H1 (cell line): Measurements from ENCODE around the gene MAP3K15. TPM values are rescaled to one million over a fixed set of nuclear protein-coding genes. Genes with fewer than 3 reads are reported as not detected.

Source experiments
- CTCF ChIA-PET: fragments of 300-600 bp; sonication (Branson Sonifier 250); formaldehyde crosslinking; loops from one replicate; lab custom pipeline; 2021; ENCODE audit not compliant: partially characterized antibody; lab: Charles Lee
- POLR2A ChIA-PET: fragments of 300-600 bp; sonication (Branson Sonifier 250); formaldehyde crosslinking; loops from one replicate; lab custom pipeline; 2021; ENCODE audit warnings: inconsistent platforms; ENCODE audit not compliant: partially characterized antibody; lab: Charles Lee
- DNase-seq, 2 experiments: peaks; one replicate each; pipeline versions ENCODE4 v3.0.0 to v3.0.0-alpha.2; 2010 to 2022; ENCODE audit warnings: low spot score in 2 of 2, low read depth in 1 of 2, mixed read lengths in 1 of 2
- FAIRE-seq: peaks from 2 replicates; lab custom pipeline; 2011; peaks lifted over from hg19 to GRCh38; lab: Jason Lieb, UNC
- H2AFZ ChIP-seq: 2 replicates; pipeline ENCODE4 v1.8.1; 2012; ENCODE audit warnings: low read length, inconsistent platforms
- H2AK5ac ChIP-seq: 2 replicates; pipeline ENCODE4 v1.6.1; 2013; ENCODE audit warnings: low read depth, low read length
- H2BK120ac ChIP-seq: replicated peaks from 2 replicates; pipeline ENCODE3; 2013; ENCODE audit warnings: low read depth, low read length, inconsistent platforms
- H2BK12ac ChIP-seq: 2 replicates; pipeline ENCODE4 v1.6.1; 2013; ENCODE audit warnings: low read depth, low read length
- H2BK15ac ChIP-seq: 2 replicates; pipeline ENCODE4 v1.6.1; 2013; ENCODE audit warnings: low read length
- H2BK20ac ChIP-seq: 2 replicates; pipeline ENCODE4 v1.6.1; 2013; ENCODE audit warnings: low read length
- H2BK5ac ChIP-seq: 2 replicates; pipeline ENCODE4 v1.6.1; 2013; ENCODE audit warnings: low read depth, low read length
- H3K14ac ChIP-seq: 2 replicates; pipeline ENCODE4 v1.6.1; 2013; ENCODE audit warnings: inconsistent platforms; ENCODE audit not compliant: insufficient read length
- H3K18ac ChIP-seq: 2 replicates; pipeline ENCODE4 v1.6.1; 2013; ENCODE audit warnings: low read length; ENCODE audit errors: extremely low read depth
- H3K23ac ChIP-seq: 2 replicates; pipeline ENCODE4 v1.6.1; 2013; ENCODE audit warnings: inconsistent platforms; ENCODE audit not compliant: insufficient read length
- H3K23me2 ChIP-seq: 2 replicates; pipeline ENCODE4 v1.6.1; 2013; ENCODE audit warnings: low read depth, low read length
- H3K27ac ChIP-seq: 2 replicates; pipeline ENCODE4 v1.6.1; 2011; ENCODE audit warnings: low read depth, low read length, inconsistent platforms
- H3K27me3 ChIP-seq, 4 experiments: replicated peaks in 1 of 4; 1 replicate in 1 of 4; 2 replicates in 3 of 4; pipeline versions ENCODE4 v1.6.1 to v1.8.1; 2011 to 2013; ENCODE audit warnings: low read length in 3 of 4, mild to moderate bottlenecking in 3 of 4, inconsistent platforms in 2 of 4, mixed read lengths in 2 of 4, moderate library complexity in 1 of 4; ENCODE audit not compliant: control insufficient read depth in 3 of 4, insufficient read depth in 3 of 4; ENCODE audit errors: extremely low read depth in 1 of 4
- H3K36me3 ChIP-seq, 4 experiments: 2 replicates each; pipeline versions ENCODE4 v1.6.1 to v1.8.1; 2011 to 2013; ENCODE audit warnings: mild to moderate bottlenecking in 4 of 4, low read length in 3 of 4, moderate library complexity in 2 of 4, control low read depth in 1 of 4, inconsistent platforms in 1 of 4; ENCODE audit not compliant: insufficient read depth in 4 of 4, control insufficient read depth in 2 of 4
- H3K4ac ChIP-seq: replicated peaks from 2 replicates; pipeline ENCODE3; 2013; ENCODE audit warnings: low read length, low read depth, mixed read lengths, inconsistent platforms; ENCODE audit not compliant: insufficient read length
- H3K4me1 ChIP-seq, 4 experiments: replicated peaks in 1 of 4; 1 replicate in 1 of 4; 2 replicates in 3 of 4; pipeline versions ENCODE4 v1.6.1 to v1.8.1; 2011 to 2013; ENCODE audit warnings: low read length in 3 of 4, inconsistent platforms in 2 of 4, mixed read lengths in 1 of 4; ENCODE audit not compliant: insufficient read depth in 4 of 4, control insufficient read depth in 3 of 4
- H3K4me2 ChIP-seq, 2 experiments: 2 replicates each; pipeline versions ENCODE4 v1.6.1 to v1.8.1; 2011 to 2013; ENCODE audit warnings: low read depth in 2 of 2, low read length in 2 of 2, control low read depth in 1 of 2, inconsistent platforms in 1 of 2, mild to moderate bottlenecking in 1 of 2; ENCODE audit not compliant: insufficient read depth in 1 of 2
- H3K4me3 ChIP-seq, 4 experiments: fragments of 200-600, 300-600 bp in 1 of 4; sonication (generic), shearing (Covaris generic), sonication (Bioruptor Twin) in 1 of 4; 2 replicates each; pipeline versions ENCODE4 v1.5.1 to v1.8.1; 2011 to 2016; ENCODE audit warnings: low read length in 4 of 4, low read depth in 3 of 4, control low read depth in 2 of 4, inconsistent platforms in 2 of 4, mild to moderate bottlenecking in 2 of 4, mixed read lengths in 1 of 4, moderate library complexity in 1 of 4; ENCODE audit not compliant: insufficient read depth in 2 of 4; ENCODE audit errors: extremely low read depth in 1 of 4
- H3K56ac ChIP-seq: replicated peaks from 2 replicates; pipeline ENCODE3; 2013; ENCODE audit warnings: low read depth, mild to moderate bottlenecking, mixed read lengths, low read length, inconsistent platforms; ENCODE audit not compliant: insufficient read length
- H3K79me1 ChIP-seq: 2 replicates; pipeline ENCODE4 v1.6.1; 2013; ENCODE audit warnings: low read depth, low read length, control low read depth
- H3K79me2 ChIP-seq, 2 experiments: 2 replicates each; pipeline versions ENCODE4 v1.6.1 to v1.8.1; 2012 to 2013; ENCODE audit warnings: low read length in 2 of 2, mild to moderate bottlenecking in 2 of 2, inconsistent platforms in 1 of 2; ENCODE audit not compliant: insufficient read depth in 2 of 2, control insufficient read depth in 1 of 2
- H3K9ac ChIP-seq, 4 experiments: replicated peaks in 1 of 4; 1 replicate in 1 of 4; 2 replicates in 3 of 4; pipeline versions ENCODE4 v1.6.1 to v1.8.1; 2011 to 2013; ENCODE audit warnings: low read depth in 3 of 4, low read length in 3 of 4, control low read depth in 2 of 4, mild to moderate bottlenecking in 2 of 4, moderate library complexity in 2 of 4, inconsistent platforms in 1 of 4; ENCODE audit errors: extremely low read depth in 1 of 4
- H3K9me3 ChIP-seq, 2 experiments: 2 replicates each; pipeline versions ENCODE4 v1.6.1 to v1.8.1; 2012 to 2013; ENCODE audit warnings: mild to moderate bottlenecking in 2 of 2, moderate library complexity in 2 of 2, control low read depth in 1 of 2, inconsistent platforms in 1 of 2, low read depth in 1 of 2, low read length in 1 of 2, mixed read lengths in 1 of 2; ENCODE audit not compliant: insufficient read depth in 2 of 2
- H4K20me1 ChIP-seq, 2 experiments: replicated peaks in 1 of 2; 2 replicates each; pipeline versions ENCODE3 to v1.8.1; 2011 to 2013; ENCODE audit warnings: inconsistent platforms in 2 of 2, low read length in 2 of 2, mild to moderate bottlenecking in 1 of 2; ENCODE audit not compliant: insufficient read depth in 2 of 2, control insufficient read depth in 1 of 2
- H4K5ac ChIP-seq: 2 replicates; pipeline ENCODE4 v1.6.1; 2013; ENCODE audit warnings: low read length, low read depth, mixed read lengths, inconsistent platforms; ENCODE audit not compliant: insufficient read length
- H4K8ac ChIP-seq: 2 replicates; pipeline ENCODE4 v1.8.0; 2013; ENCODE audit warnings: mild to moderate bottlenecking, moderate library complexity, low read length, inconsistent platforms; ENCODE audit not compliant: insufficient read depth; ENCODE audit errors: extremely low read depth
- H4K91ac ChIP-seq: replicated peaks from 2 replicates; pipeline ENCODE3; 2013; ENCODE audit warnings: low read length, mixed read lengths, inconsistent platforms; ENCODE audit not compliant: insufficient read length
- ASH2L ChIP-seq: fragments of 200-600, 300-600 bp; sonication (generic); IDR thresholded peaks from one replicate; pipeline ENCODE4 v1.7.1; 2017; ENCODE audit warnings: low read length
- BACH1 ChIP-seq: IDR thresholded peaks from 2 replicates; pipeline ENCODE4 v1.6.1; 2012; ENCODE audit warnings: low read length, improper control_type of control experiment
- CBX8 ChIP-seq: fragments of 300-800, 300-1000 bp; sonication (generic); IDR thresholded peaks from 2 replicates; pipeline ENCODE4 v1.7.1; 2016; ENCODE audit warnings: low read depth, low read length, borderline replicate concordance
- CEBPB ChIP-seq: IDR thresholded peaks from 2 replicates; pipeline ENCODE4 v1.6.1; 2012; ENCODE audit warnings: low read depth, low read length
- CREB1 ChIP-seq: IDR thresholded peaks from 2 replicates; pipeline ENCODE4 v1.6.1; 2012; ENCODE audit warnings: inconsistent platforms
- GTF2F1 ChIP-seq: IDR thresholded peaks from 2 replicates; pipeline ENCODE4 v1.6.1; 2012; ENCODE audit warnings: low read depth, low read length, improper control_type of control experiment, borderline replicate concordance
- JUND ChIP-seq: IDR thresholded peaks from 2 replicates; pipeline ENCODE4 v1.6.1; 2011; ENCODE audit warnings: mild to moderate bottlenecking, improper control_type of control experiment, low read length
- KDM5A ChIP-seq: fragments of 200-600 bp; IDR thresholded peaks from 2 replicates; pipeline ENCODE4 v1.7.1; 2012; ENCODE audit warnings: mild to moderate bottlenecking, low read length, inconsistent platforms, mixed read lengths
- NANOG ChIP-seq: IDR thresholded peaks from 2 replicates; pipeline ENCODE4 v1.6.1; 2011; ENCODE audit warnings: low read length, low read depth, mild to moderate bottlenecking, inconsistent platforms; ENCODE audit not compliant: insufficient read depth, poor library complexity, severe bottlenecking
- RFX5 ChIP-seq: IDR thresholded peaks from 2 replicates; pipeline ENCODE4 v1.6.1; 2011; ENCODE audit warnings: low read depth, low read length, improper control_type of control experiment, borderline replicate concordance
- TCF12 ChIP-seq: IDR thresholded peaks from 2 replicates; pipeline ENCODE4 v1.6.1; 2011; ENCODE audit warnings: low read depth, mild to moderate bottlenecking, low read length
- WGBS, 2 experiments: shearing (Covaris generic) in 1 of 2; methylation state at CpG; one replicate each; pipeline versions ENCODE4 v1.1.6 to v1.1.7; 2013 to 2015; ENCODE audit warnings: low lambda C conversion rate in 2 of 2, mixed read lengths in 2 of 2, inconsistent platforms in 1 of 2, low coverage in 1 of 2, missing lambda C conversion rate in 1 of 2; ENCODE audit not compliant: insufficient replicate concordance in 2 of 2, insufficient coverage in 1 of 2, insufficient read length in 1 of 2; ENCODE audit errors: extremely low coverage in 1 of 2, missing lambda C conversion rate in 1 of 2; 5-methylcytosine and 5-hydroxymethylcytosine counted together
- polyA plus RNA-seq, 7 experiments: library from polyadenylated mRNA; depleted of rRNA in 3 of 7; stranded (reverse) in 5 of 7; unstranded in 2 of 7; fragments of >200 nt in 5 of 7; fragments of 200-250 nt in 2 of 7; gene quantifications; 1 replicate in 5 of 7; 2 replicates in 1 of 7; 4 replicates in 1 of 7; pipeline versions ENCODE4 v1.2.1 to v1.2.3, GENCODE V29; 2011 to 2013; ENCODE audit warnings: missing spikeins in 2 of 7, mixed read lengths in 2 of 7
- total RNA-seq: library from RNA; stranded (reverse); fragmentation: NEBNext Ultra II Directional; extraction: Animal tissue kit (Norgen Biotek cat#: 25700); gene quantifications from 2 replicates; pipeline ENCODE4 v1.2.1, GENCODE V29; 2021
- TF ChIP-seq, protein P1 (sequence below): IDR thresholded peaks from 2 replicates; pipeline ENCODE4 v1.6.1; 2012; ENCODE audit warnings: inconsistent platforms

Gene MAP3K15
- total and polyA plus RNA-seq, 2 of the 8 experiments (the other 6 are each of a cell fraction or from before 2014, with no cell fraction given), result 1.8 to 2.4 TPM

DNA sequence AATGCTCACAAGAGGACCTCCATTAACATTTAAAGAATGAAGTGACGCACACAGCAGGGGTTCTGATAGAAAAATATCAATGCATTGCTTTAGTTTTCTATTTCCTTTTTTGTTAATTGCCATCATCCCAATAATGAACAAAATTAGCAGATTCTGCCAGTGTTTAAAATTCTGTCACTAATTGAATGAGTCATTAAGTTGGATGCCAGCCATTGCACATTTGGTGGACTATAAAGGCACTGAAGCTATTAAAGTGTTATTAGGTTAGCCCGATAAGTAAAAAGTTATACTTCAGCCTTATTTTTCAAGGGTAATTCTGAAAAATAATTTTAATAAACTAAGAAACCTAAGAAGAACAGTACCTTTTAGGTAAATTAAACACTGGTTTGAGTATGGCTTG is 53.1 kb downstream of the MAP3K15 start:
- Histone ChIP-seq H2BK120ac (no peak overlapping the region), H2AFZ (no peak overlapping the region), H3K4me1 (no peaks in the 10 kb centered on the region), H4K91ac (no peak overlapping the region), H4K20me1 (no peaks in the 10 kb centered on the region), H3K27me3 (no peaks in the 10 kb centered on the region)
- POLR2A ChIA-PET, result no interaction called here
- TF ChIP-seq ASH2L, result no peak
- TF ChIP-seq, protein P1, sequence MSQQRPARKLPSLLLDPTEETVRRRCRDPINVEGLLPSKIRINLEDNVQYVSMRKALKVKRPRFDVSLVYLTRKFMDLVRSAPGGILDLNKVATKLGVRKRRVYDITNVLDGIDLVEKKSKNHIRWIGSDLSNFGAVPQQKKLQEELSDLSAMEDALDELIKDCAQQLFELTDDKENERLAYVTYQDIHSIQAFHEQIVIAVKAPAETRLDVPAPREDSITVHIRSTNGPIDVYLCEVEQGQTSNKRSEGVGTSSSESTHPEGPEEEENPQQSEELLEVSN, result no peak
- TF ChIP-seq NANOG, result no peak
- TF ChIP-seq CREB1, result no peak
- TF ChIP-seq BACH1, result no peak
- no peak for TF ChIP-seq TCF12
- TF ChIP-seq CBX8, result no peak
- no peak for TF ChIP-seq JUND
- no peak for TF ChIP-seq RFX5
- no peak for TF ChIP-seq GTF2F1
- no peak for TF ChIP-seq CEBPB
- no peak for TF ChIP-seq KDM5A
- TF ChIP-seq, all 59 proteins: peak for 0
- Histone ChIP-seq H3K14ac (no peak overlapping the region), H3K4me2 (no peak overlapping the region), H2BK12ac (no peak overlapping the region), H3K4ac (no peak overlapping the region), H3K79me1 (no peaks in the 10 kb centered on the region), H3K9ac (no peak overlapping the region), H2BK5ac (no peak overlapping the region), H3K36me3 (no peaks in the 10 kb centered on the region), H4K8ac (no peak overlapping the region), H3K18ac (no peak overlapping the region), H3K79me2 (no peaks in the 10 kb centered on the region), H3K23ac (no peak overlapping the region), H3K56ac (no peak overlapping the region), H4K5ac (no peak overlapping the region), H2BK20ac (no peak overlapping the region), H2BK15ac (no peak overlapping the region), H3K4me3 (no peak overlapping the region), H3K9me3 (no peaks in the 10 kb centered on the region), H3K27ac (no peak overlapping the region), H2AK5ac (no peak overlapping the region), H3K23me2 (no peaks in the 10 kb centered on the region)
- FAIRE-seq (no peak), DNase-seq (no peak)
- CTCF ChIA-PET, result no interaction called here
- WGBS, 2 experiments, result 94% methylated on average over 2 of the region's 2 CpGs; no CpG with 5 or more reads in 1 of the 2 experiments
